ENCODE measurements around the gene NRXN2. TPM values are rescaled to one million over a fixed set of nuclear protein-coding genes. Genes with fewer than 3 reads are reported as not detected.

NRXN2 gene
- total and polyA plus RNA-seq, 2 of the 13 experiments (the other 11 are each of a cell fraction or from before 2014, with no cell fraction given), result not detected

GRCh38 chr11:64710418-64711137 lies 12.4 kb downstream of the NRXN2 start:
- Histone ChIP-seq H3K36me3 (replicated peaks in 1 of 2; ENCODE audit: control insufficient read depth in 1 of 2, insufficient read depth in 2 of 2, low read length in 2 of 2) (no peaks in the 10 kb centered on the region), H3K27ac (ENCODE audit: extremely low read length, insufficient read depth, low read length) (no peak overlapping the region), H3K9ac (ENCODE audit: insufficient read depth, low read depth, low read length) (no peak overlapping the region), H4K20me1 (ENCODE audit: insufficient read depth, low read length) (no peaks in the 10 kb centered on the region), H3K9me3 (ENCODE audit: low read length) (no peaks in the 10 kb centered on the region), H3K4me2 (ENCODE audit: low read depth, low read length) (no peak overlapping the region), H3K4me1 (ENCODE audit: insufficient read depth, low read length) (peaks cover 5% of the 10 kb centered on the region; the same call in 1 of the 2 replicates), H3K27me3 (ENCODE audit: control insufficient read depth in 1 of 2, insufficient read depth in 2 of 2, low read length in 2 of 2) (peaks cover 5 to 43% of the 10 kb centered on the region in 2 experiments; a peak in 4 of 5 replicates), H3K79me2 (ENCODE audit: insufficient read depth, low read length) (no peaks in the 10 kb centered on the region), H2AFZ (ENCODE audit: low read length) (no peak overlapping the region), H3K4me3 (replicated peaks in 1 of 3; ENCODE audit: insufficient read depth in 1 of 3, low read depth in 2 of 3, low read length in 3 of 3) (no peak overlapping the region)
- TF ChIP-seq ZNF317 (CRISPR knock-in tag; IDR thresholded peaks at IDR 0.05) (no peak), CREB1 (IDR thresholded peaks at IDR 0.05) (peak; percentile 70), CREB1 (CRISPR knock-in tag; IDR thresholded peaks at IDR 0.05) (no peak), ZNF205 (CRISPR knock-in tag; IDR thresholded peaks at IDR 0.05) (no peak), ATF7 (IDR thresholded peaks at IDR 0.05) (peak; percentile 93), ATF7 (CRISPR knock-in tag; IDR thresholded peaks at IDR 0.05) (no peak), ZNF775 (CRISPR knock-in tag; IDR thresholded peaks at IDR 0.05; ENCODE audit: borderline replicate concordance) (no peak)
- ChIA-PET CTCF (ENCODE audit: low intra/inter-chr PET ratio, low total read pairs) (no interaction called here), POLR2A (no interaction called here)
- intact Hi-C loops (cut with micrococcal nuclease; ENCODE audit: unreplicated experiment), result no loop called here
- FAIRE-seq (no peak), DNase-seq (ENCODE audit: low spot score) (no peak), ATAC-seq (no peak; the same call in 2 of the 3 replicates)
- no TSS peak for BruUV-seq (replicated peaks)
- WGBS (ENCODE audit: low lambda C conversion rate), result 18% methylated on average over 12 of the region's 13 CpGs
- in situ Hi-C loops (cut with HindIII; ENCODE audit: extremely low pct_ligation_motif_present, low pct_unique_long_range_greater_than_20kb), result no loop called here

- Histone ChIP-seq H3K4me3 (replicated peaks in 1 of 3; ENCODE audit: insufficient read depth in 1 of 3, low read depth in 2 of 3, low read length in 3 of 3) (no peak overlapping the region), H3K36me3 (replicated peaks in 1 of 2; ENCODE audit: control insufficient read depth in 1 of 2, insufficient read depth in 2 of 2, low read length in 2 of 2) (no peaks in the 10 kb centered on the region), H3K79me2 (ENCODE audit: insufficient read depth, low read length) (no peaks in the 10 kb centered on the region), H3K27me3 (ENCODE audit: control insufficient read depth in 1 of 2, insufficient read depth in 2 of 2, low read length in 2 of 2) (peaks cover 3 to 37% of the 10 kb centered on the region in 2 experiments; a peak in 4 of 5 replicates), H3K27ac (ENCODE audit: extremely low read length, insufficient read depth, low read length) (no peak overlapping the region), H3K9me3 (ENCODE audit: low read length) (no peaks in the 10 kb centered on the region), H3K9ac (ENCODE audit: insufficient read depth, low read depth, low read length) (no peak overlapping the region), H4K20me1 (ENCODE audit: insufficient read depth, low read length) (no peaks in the 10 kb centered on the region), H3K4me1 (ENCODE audit: insufficient read depth, low read length) (no peaks in the 10 kb centered on the region), H3K4me2 (ENCODE audit: low read depth, low read length) (no peak overlapping the region), H2AFZ (ENCODE audit: low read length) (no peak overlapping the region)
- FAIRE-seq, result no peak
- WGBS (ENCODE audit: low lambda C conversion rate), result 3% methylated on average over 2 of the region's 2 CpGs
- intact Hi-C loops (cut with micrococcal nuclease; ENCODE audit: unreplicated experiment) (no loop called here), in situ Hi-C loops (cut with HindIII; ENCODE audit: extremely low pct_ligation_motif_present, low pct_unique_long_range_greater_than_20kb) (no loop called here)
- no peak for ATAC-seq
- ChIA-PET CTCF (ENCODE audit: low intra/inter-chr PET ratio, low total read pairs) (no interaction called here), POLR2A (no interaction called here)
- no TSS peak for BruUV-seq (replicated peaks)
- DNase-seq (ENCODE audit: low spot score), result no peak
- TF ChIP-seq ZNF747 (CRISPR knock-in tag; IDR thresholded peaks at IDR 0.05; ENCODE audit: borderline replicate concordance) (no peak), PRMT3 (CRISPR knock-in tag; IDR thresholded peaks at IDR 0.05; ENCODE audit: borderline replicate concordance, low read depth) (no peak), ZBTB44 (CRISPR knock-in tag; IDR thresholded peaks at IDR 0.05) (no peak), MXD1 (CRISPR knock-in tag; IDR thresholded peaks at IDR 0.05) (no peak), PCBP1 (IDR thresholded peaks at IDR 0.05; ENCODE audit: borderline replicate concordance, low read depth, low read length) (no peak), GATAD2A (CRISPR knock-in tag; IDR thresholded peaks at IDR 0.05) (no peak), ZNF260 (CRISPR knock-in tag; IDR thresholded peaks at IDR 0.05; ENCODE audit: borderline replicate concordance, low read depth) (no peak)
Observed at GRCh38 chr11:64705501-64705900, 17.5 kb downstream of the NRXN2 start.
